Astrocyte (in vitro differentiated cells and primary cell): ENCODE results near the gene FOXP3. TPM values are rescaled to one million over a fixed set of nuclear protein-coding genes. Genes with fewer than 3 reads are reported as not detected.

Source experiments
- DNase-seq: peaks from one replicate; pipeline ENCODE4 v3.0.0-alpha.2; 2010; ENCODE audit warnings: low read depth
- FAIRE-seq: peaks from 2 replicates; lab custom pipeline; 2011; peaks lifted over from hg19 to GRCh38; lab: Jason Lieb, UNC
- H2AFZ ChIP-seq: 2 replicates; pipeline ENCODE4 v1.6.0; 2012; ENCODE audit warnings: low read depth, low read length, inconsistent platforms
- H3K27ac ChIP-seq: 2 replicates; pipeline ENCODE4 v1.5.1; 2011; ENCODE audit warnings: low read depth, low read length, inconsistent platforms
- H3K27me3 ChIP-seq: 2 replicates; pipeline ENCODE4 v1.6.0; 2011; ENCODE audit warnings: low read length, inconsistent platforms; ENCODE audit not compliant: insufficient read depth
- H3K36me3 ChIP-seq: 2 replicates; pipeline ENCODE4 v1.5.1; 2011; ENCODE audit warnings: low read length, inconsistent platforms; ENCODE audit not compliant: insufficient read depth
- H3K4me1 ChIP-seq: 2 replicates; pipeline ENCODE4 v1.5.1; 2011; ENCODE audit warnings: low read length, inconsistent platforms; ENCODE audit not compliant: insufficient read depth
- H3K4me2 ChIP-seq: 2 replicates; pipeline ENCODE4 v1.6.0; 2012; ENCODE audit warnings: low read length, inconsistent platforms
- H3K4me3 ChIP-seq: 2 replicates; pipeline ENCODE4 v1.5.1; 2011; ENCODE audit warnings: low read depth, mild to moderate bottlenecking, low read length, inconsistent platforms; ENCODE audit not compliant: insufficient read depth
- H3K79me2 ChIP-seq: 2 replicates; pipeline ENCODE4 v1.6.0; 2012; ENCODE audit warnings: mild to moderate bottlenecking, low read length, inconsistent platforms; ENCODE audit not compliant: insufficient read depth
- H3K9ac ChIP-seq: 2 replicates; pipeline ENCODE4 v1.6.0; 2012; ENCODE audit warnings: mild to moderate bottlenecking, low read length, inconsistent platforms
- H3K9me3 ChIP-seq: 2 replicates; pipeline ENCODE4 v1.5.1; 2012; ENCODE audit warnings: low read depth, mild to moderate bottlenecking, low read length, inconsistent platforms; ENCODE audit not compliant: insufficient read depth
- H4K20me1 ChIP-seq: 2 replicates; pipeline ENCODE4 v1.6.0; 2012; ENCODE audit warnings: low read length, inconsistent platforms; ENCODE audit not compliant: insufficient read depth
- H3K27ac Mint-ChIP-seq: one replicate; pipeline ENCODE4 v1.8.0; 2021; ENCODE audit warnings: mild to moderate bottlenecking, mixed read lengths; ENCODE audit not compliant: unreplicated experiment
- H3K27me3 Mint-ChIP-seq: one replicate; pipeline ENCODE4 v1.8.0; 2021; ENCODE audit warnings: low read depth, mixed read lengths; ENCODE audit not compliant: unreplicated experiment
- H3K36me3 Mint-ChIP-seq: one replicate; pipeline ENCODE4 v1.8.0; 2021; ENCODE audit warnings: low read depth, mixed read lengths; ENCODE audit not compliant: unreplicated experiment
- H3K4me1 Mint-ChIP-seq: one replicate; pipeline ENCODE4 v1.8.0; 2021; ENCODE audit warnings: low read depth, mixed read lengths; ENCODE audit not compliant: unreplicated experiment
- H3K4me3 Mint-ChIP-seq: one replicate; pipeline ENCODE4 v1.8.0; 2021; ENCODE audit warnings: mild to moderate bottlenecking, moderate library complexity, mixed read lengths; ENCODE audit not compliant: unreplicated experiment
- H3K9me3 Mint-ChIP-seq: one replicate; pipeline ENCODE4 v1.8.0; 2021; ENCODE audit warnings: mild to moderate bottlenecking, mixed read lengths; ENCODE audit not compliant: unreplicated experiment
- EZH2 ChIP-seq: IDR thresholded peaks from 2 replicates; pipeline ENCODE4 v1.6.1; 2012; ENCODE audit warnings: mild to moderate bottlenecking, low read length, inconsistent platforms; ENCODE audit not compliant: insufficient read depth
- total RNA-seq: library from RNA; stranded (reverse); gene quantifications from 2 replicates; pipeline ENCODE4 v1.2.1, GENCODE V29; 2021
- TF ChIP-seq, protein P1 (sequence below): IDR thresholded peaks from 2 replicates; pipeline ENCODE4 v1.5.1; 2011; ENCODE audit warnings: low read depth, mild to moderate bottlenecking, inconsistent platforms, low read length, moderate library complexity; ENCODE audit not compliant: insufficient read depth

FOXP3 gene
- total RNA-seq, 1 donor from 2014 or later = 0.09 TPM

DNA sequence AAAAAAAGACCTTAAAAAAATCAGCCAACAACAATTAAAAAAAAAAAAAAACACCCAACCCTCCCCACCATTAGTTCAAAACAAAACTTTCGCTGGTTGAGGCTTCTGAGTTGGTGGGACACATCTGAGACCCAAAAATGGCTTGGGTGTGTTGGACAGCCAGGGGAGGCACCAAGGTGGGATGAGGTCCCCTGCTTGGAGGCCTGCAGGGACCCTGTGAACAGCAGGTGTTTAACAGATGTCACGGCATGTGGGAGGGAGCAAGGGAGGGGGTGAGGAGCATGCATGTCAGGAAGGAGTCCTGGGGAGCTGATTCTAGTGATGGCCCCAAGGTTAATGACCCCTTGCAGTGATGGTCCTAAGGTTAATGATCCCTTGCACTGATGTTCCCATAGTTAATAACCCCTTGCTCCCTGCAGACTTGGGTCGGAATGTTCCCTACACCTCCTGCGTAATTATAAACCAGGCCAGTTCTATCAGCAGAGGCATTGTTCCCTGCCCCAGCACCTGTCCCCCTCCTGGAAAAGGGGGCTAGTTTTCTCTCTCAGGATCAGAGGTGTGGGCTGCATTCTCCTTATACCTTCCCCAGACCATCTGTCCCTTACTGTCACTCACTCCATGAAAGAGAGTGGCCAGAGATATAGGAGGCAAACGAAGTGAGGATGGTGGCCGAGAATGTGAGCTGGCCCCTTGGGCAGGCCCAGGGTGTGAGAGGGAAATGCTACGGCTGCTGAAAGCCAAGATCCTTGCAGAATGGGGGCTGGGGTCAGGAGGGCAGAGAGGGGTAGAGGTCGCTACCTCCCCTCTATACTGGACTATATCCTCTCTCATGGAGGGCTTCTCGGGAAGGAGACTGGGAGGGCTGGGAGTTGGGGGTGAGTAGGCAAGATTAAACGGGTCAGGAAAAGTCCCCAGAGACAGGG is 2.3 kb upstream of the FOXP3 start:
- H4K20me1 ChIP-seq = peaks cover under 1% of the 10 kb centered on the region
- H3K36me3 Mint-ChIP-seq = no peaks in the 10 kb centered on the region

DNA sequence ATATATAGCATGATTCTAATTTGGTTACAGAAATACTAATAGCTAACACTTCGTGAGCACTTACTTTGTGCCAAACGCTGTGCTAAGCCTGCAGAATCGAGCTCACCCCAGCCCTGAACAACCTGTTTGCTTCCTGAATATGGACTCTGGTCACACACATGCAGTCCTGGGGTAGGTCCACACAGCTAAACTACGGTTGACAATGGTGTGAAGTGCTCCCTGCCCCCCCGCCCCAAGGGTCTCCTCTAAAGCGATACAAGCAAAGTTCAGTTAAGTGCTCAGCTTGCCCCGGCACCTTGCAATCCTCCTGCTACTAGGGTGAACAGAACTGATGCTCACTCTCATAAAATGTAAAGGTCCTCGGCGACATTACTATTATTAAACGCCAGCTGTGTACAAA is 879 bp downstream of the FOXP3 start:
- no peak overlapping the region for H3K27ac ChIP-seq
- H3K27me3 ChIP-seq = no peaks in the 10 kb centered on the region
- Mint-ChIP-seq H3K36me3 (no peaks in the 10 kb centered on the region), H3K4me3 (no peak overlapping the region), H3K4me1 (peaks cover 2% of the 10 kb centered on the region), H3K27me3 (peaks cover 2% of the 10 kb centered on the region), H3K27ac (no peak overlapping the region), H3K9me3 (no peaks in the 10 kb centered on the region)
- H2AFZ ChIP-seq = no peak overlapping the region
- H4K20me1 ChIP-seq = no peaks in the 10 kb centered on the region
- H3K4me1 ChIP-seq = no peaks in the 10 kb centered on the region
- H3K9me3 ChIP-seq = no peaks in the 10 kb centered on the region
- H3K36me3 ChIP-seq = no peaks in the 10 kb centered on the region
- DNase-seq = no peak
- H3K4me3 ChIP-seq = no peak overlapping the region
- H3K9ac ChIP-seq = no peak overlapping the region
- TF ChIP-seq EZH2 = no peak
- TF ChIP-seq, protein P1, sequence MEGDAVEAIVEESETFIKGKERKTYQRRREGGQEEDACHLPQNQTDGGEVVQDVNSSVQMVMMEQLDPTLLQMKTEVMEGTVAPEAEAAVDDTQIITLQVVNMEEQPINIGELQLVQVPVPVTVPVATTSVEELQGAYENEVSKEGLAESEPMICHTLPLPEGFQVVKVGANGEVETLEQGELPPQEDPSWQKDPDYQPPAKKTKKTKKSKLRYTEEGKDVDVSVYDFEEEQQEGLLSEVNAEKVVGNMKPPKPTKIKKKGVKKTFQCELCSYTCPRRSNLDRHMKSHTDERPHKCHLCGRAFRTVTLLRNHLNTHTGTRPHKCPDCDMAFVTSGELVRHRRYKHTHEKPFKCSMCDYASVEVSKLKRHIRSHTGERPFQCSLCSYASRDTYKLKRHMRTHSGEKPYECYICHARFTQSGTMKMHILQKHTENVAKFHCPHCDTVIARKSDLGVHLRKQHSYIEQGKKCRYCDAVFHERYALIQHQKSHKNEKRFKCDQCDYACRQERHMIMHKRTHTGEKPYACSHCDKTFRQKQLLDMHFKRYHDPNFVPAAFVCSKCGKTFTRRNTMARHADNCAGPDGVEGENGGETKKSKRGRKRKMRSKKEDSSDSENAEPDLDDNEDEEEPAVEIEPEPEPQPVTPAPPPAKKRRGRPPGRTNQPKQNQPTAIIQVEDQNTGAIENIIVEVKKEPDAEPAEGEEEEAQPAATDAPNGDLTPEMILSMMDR = no peak
- no peak for FAIRE-seq
- H3K4me2 ChIP-seq = no peak overlapping the region
- no peaks in the 10 kb centered on the region for H3K79me2 ChIP-seq

More for the DNA sequence above, 2.3 kb upstream of the FOXP3 start:
- no peak overlapping the region for H3K4me3 ChIP-seq
- TF ChIP-seq, protein P1 = no peak
- TF ChIP-seq EZH2 = no peak
- FAIRE-seq = no peak
- peak overlapping the region; percentile 54 for H3K4me3 Mint-ChIP-seq
- H3K27ac Mint-ChIP-seq = peak overlapping the region; percentile 66
- peaks cover 7% of the 10 kb centered on the region for H3K4me1 ChIP-seq
- H3K9me3 Mint-ChIP-seq = no peaks in the 10 kb centered on the region
- H3K27me3 Mint-ChIP-seq = peaks cover 2% of the 10 kb centered on the region
- H3K36me3 ChIP-seq = no peaks in the 10 kb centered on the region
- H3K9ac ChIP-seq = no peak overlapping the region
- H3K79me2 ChIP-seq = peaks cover 16% of the 10 kb centered on the region
- no peaks in the 10 kb centered on the region for H3K27me3 ChIP-seq
- no peak for DNase-seq
- H3K27ac ChIP-seq = no peak overlapping the region
- peaks cover 7% of the 10 kb centered on the region for H3K4me1 Mint-ChIP-seq
- no peaks in the 10 kb centered on the region for H3K9me3 ChIP-seq
- no peak overlapping the region for H3K4me2 ChIP-seq
- H2AFZ ChIP-seq = no peak overlapping the region

DNA sequence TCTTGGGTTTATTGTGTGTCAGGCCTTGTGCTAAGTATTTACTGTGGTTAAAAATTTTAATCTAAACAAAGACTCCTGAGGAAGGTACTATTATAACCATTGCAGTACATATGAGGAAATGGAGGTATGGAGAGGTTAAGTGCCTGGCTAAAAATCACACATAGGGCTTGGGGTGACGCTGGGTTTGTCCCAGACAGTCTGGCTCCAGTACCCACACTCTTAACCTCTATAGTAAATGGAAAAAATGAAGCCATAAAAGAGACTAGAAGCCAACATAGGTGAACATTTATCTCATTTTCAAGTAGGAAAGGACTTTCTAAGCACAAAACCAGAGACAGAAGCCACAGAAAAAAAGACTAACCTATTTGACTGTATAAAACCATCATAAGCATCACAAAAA is 1.9 kb downstream of the FOXP3 start:
- Histone ChIP-seq H3K79me2 (no peaks in the 10 kb centered on the region), H3K4me3 (no peak overlapping the region), H3K27ac (no peak overlapping the region), H4K20me1 (no peaks in the 10 kb centered on the region), H3K4me2 (no peak overlapping the region), H3K9ac (no peak overlapping the region), H3K36me3 (no peaks in the 10 kb centered on the region), H3K9me3 (no peaks in the 10 kb centered on the region), H2AFZ (no peak overlapping the region), H3K27me3 (no peaks in the 10 kb centered on the region), H3K4me1 (no peaks in the 10 kb centered on the region)
- no peaks in the 10 kb centered on the region for H3K9me3 Mint-ChIP-seq
- no peak overlapping the region for H3K4me3 Mint-ChIP-seq
- H3K4me1 Mint-ChIP-seq = peaks cover 2% of the 10 kb centered on the region
- DNase-seq (no peak), FAIRE-seq (no peak)
- no peak overlapping the region for H3K27ac Mint-ChIP-seq
- peaks cover 2% of the 10 kb centered on the region for H3K27me3 Mint-ChIP-seq
- no peaks in the 10 kb centered on the region for H3K36me3 Mint-ChIP-seq
- no peak for TF ChIP-seq EZH2
- TF ChIP-seq, protein P1 = no peak
